ENCODE data around the gene DHX29. TPM values are rescaled to one million over a fixed set of nuclear protein-coding genes. Genes with fewer than 3 reads are reported as not detected.
A peak's percentile ranks its signal among the peaks of the same experiment; 100 is the strongest.

DHX29 gene
- total RNA-seq, 3 donors from 2014 or later: 28.3 to 40.1 (median 31.1) TPM

GRCh38 chr5:55226027-55226933 lies 81.2 kb downstream of the DHX29 start:
- Histone ChIP-seq H3K4me1 (no peaks in the 10 kb centered on the region), H3K27ac (no peak overlapping the region), H3K36me3 (no peaks in the 10 kb centered on the region), H3K9me3 (no peaks in the 10 kb centered on the region), H3K4me3 (peak overlapping the region; percentile 28 to 64 (median 58)), H3K27me3 (peaks cover 0 to 87% of the 10 kb centered on the region in 2 donors)
- intact Hi-C loops (cut with DNase I; ENCODE audit: low total_unique reads): no loop called here
- no peak for DNase-seq (ENCODE audit: low spot score in 2 of 2)
- peak in 1 of 3 donors; percentile 33 for TF ChIP-seq CTCF (IDR thresholded peaks at IDR 0.05)
- no peak for TF ChIP-seq POLR2A (IDR thresholded peaks at IDR 0.05)

GRCh38 chr5:55225346-55225745 lies 82.1 kb downstream of the DHX29 start:
- H3K27me3 ChIP-seq: peaks cover 2 to 91% of the 10 kb centered on the region in 2 donors
- peaks cover 0 to 6% of the 10 kb centered on the region in 2 donors for H3K4me1 ChIP-seq
- TF ChIP-seq CTCF (IDR thresholded peaks at IDR 0.05) (no peak), POLR2A (IDR thresholded peaks at IDR 0.05) (no peak), POLR2AphosphoS5 (IDR thresholded peaks at IDR 0.05) (no peak)

GRCh38 chr5:55223812-55224240 lies 83.7 kb downstream of the DHX29 start:
- H3K4me1 ChIP-seq: peaks cover 0 to 7% of the 10 kb centered on the region in 2 donors
- H3K27ac ChIP-seq: no peak overlapping the region
- DNase-seq (ENCODE audit: low spot score in 2 of 2): no peak
- H3K9me3 ChIP-seq: no peaks in the 10 kb centered on the region
- no peaks in the 10 kb centered on the region for H3K36me3 ChIP-seq
- no peak overlapping the region for H3K4me3 ChIP-seq
- intact Hi-C loops (cut with DNase I; ENCODE audit: low total_unique reads): no loop called here
- peaks cover 2 to 84% of the 10 kb centered on the region in 2 donors for H3K27me3 ChIP-seq
- TF ChIP-seq POLR2A (IDR thresholded peaks at IDR 0.05) (no peak), POLR2AphosphoS5 (IDR thresholded peaks at IDR 0.05) (no peak), CTCF (IDR thresholded peaks at IDR 0.05) (no peak)

More at GRCh38 chr5:55225346-55225745, 82.1 kb downstream of the DHX29 start:
- no peak for DNase-seq (ENCODE audit: low spot score in 2 of 2)
- Histone ChIP-seq H3K4me3 (no peak overlapping the region), H3K9me3 (no peaks in the 10 kb centered on the region), H3K36me3 (no peaks in the 10 kb centered on the region), H3K27ac (no peak overlapping the region)
- intact Hi-C loops (cut with DNase I; ENCODE audit: low total_unique reads): no loop called here

GRCh38 chr5:55222985-55223811 lies 84.3 kb downstream of the DHX29 start:
- H3K27me3 ChIP-seq: peaks cover 2 to 77% of the 10 kb centered on the region in 2 donors
- intact Hi-C loops (cut with DNase I; ENCODE audit: low total_unique reads): no loop called here

More at GRCh38 chr5:55222985-55223811, 84.3 kb downstream of the DHX29 start:
- Histone ChIP-seq H3K9me3 (no peaks in the 10 kb centered on the region), H3K4me1 (peaks cover 0 to 7% of the 10 kb centered on the region in 2 donors), H3K27ac (no peak overlapping the region), H3K4me3 (no peak overlapping the region), H3K36me3 (no peaks in the 10 kb centered on the region)
- DNase-seq (ENCODE audit: low spot score in 2 of 2): no peak
- no peak for TF ChIP-seq POLR2AphosphoS5 (IDR thresholded peaks at IDR 0.05)
- TF ChIP-seq CTCF (IDR thresholded peaks at IDR 0.05): no peak
- no peak for TF ChIP-seq POLR2A (IDR thresholded peaks at IDR 0.05)
